Adrenal gland (tissue), 5 donors: ENCODE measurements around the gene KRT15.

Experiments
- POLR2A ChIP-seq, 2 donors: fragments of 450-650 bp; IDR thresholded peaks; one replicate each; pipeline ENCODE4 v1.6.1; 2017; ENCODE audit warnings: antibody characterized with exemption in 2 of 2, mild to moderate bottlenecking in 2 of 2, moderate library complexity in 1 of 2
- TF ChIP-seq, protein P1 (sequence below), 6 experiments: fragments of 450-650 bp in 4 of 6; fragments of 200-600 bp in 2 of 6; sonication (generic) in 1 of 6; IDR thresholded peaks; 1 replicate in 5 of 6; 2 replicates in 1 of 6; pipeline versions ENCODE4 v1.5.1 to v1.8.0; 2016 to 2021; ENCODE audit warnings: antibody characterized with exemption in 6 of 6, mild to moderate bottlenecking in 2 of 6, moderate library complexity in 1 of 6
- donor health status: DM: no; HTN: no; CAD: no.

DNA sequence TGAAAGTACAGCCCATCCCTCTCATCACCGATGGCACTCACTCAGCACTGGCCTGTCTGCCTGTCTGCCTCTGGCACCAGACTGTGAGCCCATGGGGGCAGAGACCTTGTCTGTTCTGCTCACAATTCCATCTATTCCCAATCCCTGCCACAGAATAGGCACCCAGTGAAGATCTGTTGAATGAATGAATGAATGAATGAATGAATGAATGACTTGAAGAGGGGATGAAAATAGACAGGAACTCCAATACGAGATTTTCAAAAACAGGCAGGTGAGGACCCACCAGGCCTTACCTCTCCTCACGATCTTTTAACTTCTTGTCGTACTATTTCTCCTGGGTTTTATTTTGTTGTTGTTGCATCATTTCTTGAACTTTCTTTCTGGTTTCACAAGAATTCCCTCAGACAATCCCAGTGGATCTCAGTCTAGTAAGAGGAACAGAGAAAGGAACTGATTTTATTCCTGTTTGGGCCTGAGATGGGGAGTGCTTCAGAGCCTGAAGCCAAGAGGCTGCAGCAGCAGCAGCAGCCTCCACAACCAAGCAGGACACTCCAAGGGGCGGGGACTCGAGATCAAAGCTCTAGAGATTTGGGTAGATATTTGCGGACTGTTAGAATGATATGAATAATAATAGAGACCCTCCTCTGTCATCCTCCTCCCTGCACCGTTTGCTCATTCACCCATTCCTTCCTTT, 35.4 kb upstream of the KRT15 start:
- TF ChIP-seq, protein P1, sequence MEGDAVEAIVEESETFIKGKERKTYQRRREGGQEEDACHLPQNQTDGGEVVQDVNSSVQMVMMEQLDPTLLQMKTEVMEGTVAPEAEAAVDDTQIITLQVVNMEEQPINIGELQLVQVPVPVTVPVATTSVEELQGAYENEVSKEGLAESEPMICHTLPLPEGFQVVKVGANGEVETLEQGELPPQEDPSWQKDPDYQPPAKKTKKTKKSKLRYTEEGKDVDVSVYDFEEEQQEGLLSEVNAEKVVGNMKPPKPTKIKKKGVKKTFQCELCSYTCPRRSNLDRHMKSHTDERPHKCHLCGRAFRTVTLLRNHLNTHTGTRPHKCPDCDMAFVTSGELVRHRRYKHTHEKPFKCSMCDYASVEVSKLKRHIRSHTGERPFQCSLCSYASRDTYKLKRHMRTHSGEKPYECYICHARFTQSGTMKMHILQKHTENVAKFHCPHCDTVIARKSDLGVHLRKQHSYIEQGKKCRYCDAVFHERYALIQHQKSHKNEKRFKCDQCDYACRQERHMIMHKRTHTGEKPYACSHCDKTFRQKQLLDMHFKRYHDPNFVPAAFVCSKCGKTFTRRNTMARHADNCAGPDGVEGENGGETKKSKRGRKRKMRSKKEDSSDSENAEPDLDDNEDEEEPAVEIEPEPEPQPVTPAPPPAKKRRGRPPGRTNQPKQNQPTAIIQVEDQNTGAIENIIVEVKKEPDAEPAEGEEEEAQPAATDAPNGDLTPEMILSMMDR (IDR thresholded peaks at IDR 0.05): no peak
- TF ChIP-seq POLR2A (IDR thresholded peaks at IDR 0.05): no peak
